Loucy (cell line): ENCODE measurements around the gene DDX6.
"Not testable (repeated sequence)": the region's sequence is repeated elsewhere in the genome, so short reads cannot be mapped to it uniquely, and the experiment has no call there.

Experiments used
- H2AFZ ChIP-seq: fragments of 200-600 bp; sonication (generic); 2 replicates; pipeline ENCODE4 v1.6.0; 2016; ENCODE audit warnings: antibody characterized with exemption, mild to moderate bottlenecking, low read length, moderate library complexity
- H3F3A ChIP-seq: fragments of 200-600 bp; 2 replicates; pipeline ENCODE4 v1.6.0; 2016; ENCODE audit warnings: antibody characterized with exemption, low read depth, mild to moderate bottlenecking
- H3K27me3 ChIP-seq: fragments of 200-600 bp; sonication (generic); 2 replicates; pipeline ENCODE4 v1.6.1; 2014; ENCODE audit warnings: low read length, mild to moderate bottlenecking; ENCODE audit not compliant: insufficient read depth, poor library complexity, severe bottlenecking
- H3K36me3 ChIP-seq: fragments of 200-600 bp; sonication (generic); 2 replicates; pipeline ENCODE4 v1.6.1; 2016; ENCODE audit warnings: low read length; ENCODE audit not compliant: insufficient read depth
- H3K4me1 ChIP-seq: fragments of 200-600 bp; sonication (generic); 2 replicates; pipeline ENCODE4 v1.5.1; 2014; ENCODE audit warnings: low read length, mild to moderate bottlenecking; ENCODE audit not compliant: insufficient read depth, poor library complexity, severe bottlenecking
- H3K4me2 ChIP-seq: fragments of 200-600 bp; sonication (generic); 2 replicates; pipeline ENCODE4 v1.6.0; 2014; ENCODE audit warnings: antibody characterized with exemption, low read length, low read depth, mild to moderate bottlenecking; ENCODE audit not compliant: poor library complexity, severe bottlenecking
- H3K4me3 ChIP-seq: fragments of 200-600 bp; sonication (generic); 2 replicates; pipeline ENCODE4 v1.5.1; 2014; ENCODE audit warnings: low read length, mild to moderate bottlenecking, mixed read lengths; ENCODE audit not compliant: poor library complexity, severe bottlenecking
- H3K79me2 ChIP-seq: fragments of 200-600 bp; sonication (generic); 2 replicates; pipeline ENCODE4 v1.6.1; 2014; ENCODE audit warnings: low read length; ENCODE audit not compliant: insufficient read depth
- H3K9ac ChIP-seq: fragments of 200-600 bp; sonication (generic); 2 replicates; pipeline ENCODE4 v1.6.0; 2014; ENCODE audit warnings: mild to moderate bottlenecking, low read depth, low read length, moderate library complexity; ENCODE audit not compliant: poor library complexity, severe bottlenecking
- H3K9me2 ChIP-seq: fragments of 200-600 bp; sonication (generic); replicated peaks from 2 replicates; pipeline ENCODE4 v1.6.1; 2016; ENCODE audit warnings: low read depth, low read length, mixed read lengths
- H3K9me3 ChIP-seq: fragments of 200-600 bp; sonication (generic); 2 replicates; pipeline ENCODE4 v1.6.1; 2014; ENCODE audit warnings: mild to moderate bottlenecking, antibody characterized with exemption, low read length, low read depth; ENCODE audit not compliant: insufficient read depth
- H4K20me1 ChIP-seq: fragments of 200-600 bp; sonication (generic); 2 replicates; pipeline ENCODE4 v1.6.0; 2014; ENCODE audit warnings: antibody characterized with exemption, low read length, mild to moderate bottlenecking; ENCODE audit not compliant: insufficient read depth, poor library complexity, severe bottlenecking
- EZH2phosphoT487 ChIP-seq: fragments of 200-600 bp; IDR thresholded peaks from 2 replicates; pipeline ENCODE4 v1.6.1; 2018; ENCODE audit warnings: antibody characterized with exemption, mild to moderate bottlenecking, moderate library complexity, borderline replicate concordance
- TF ChIP-seq, protein P1 (sequence below): fragments of 200-600 bp; sonication (generic); conservative IDR thresholded peaks from 2 replicates; pipeline ENCODE4 v1.5.1; 2014; ENCODE audit warnings: mild to moderate bottlenecking, antibody characterized with exemption, low read length

The DDX6 gene

DNA sequence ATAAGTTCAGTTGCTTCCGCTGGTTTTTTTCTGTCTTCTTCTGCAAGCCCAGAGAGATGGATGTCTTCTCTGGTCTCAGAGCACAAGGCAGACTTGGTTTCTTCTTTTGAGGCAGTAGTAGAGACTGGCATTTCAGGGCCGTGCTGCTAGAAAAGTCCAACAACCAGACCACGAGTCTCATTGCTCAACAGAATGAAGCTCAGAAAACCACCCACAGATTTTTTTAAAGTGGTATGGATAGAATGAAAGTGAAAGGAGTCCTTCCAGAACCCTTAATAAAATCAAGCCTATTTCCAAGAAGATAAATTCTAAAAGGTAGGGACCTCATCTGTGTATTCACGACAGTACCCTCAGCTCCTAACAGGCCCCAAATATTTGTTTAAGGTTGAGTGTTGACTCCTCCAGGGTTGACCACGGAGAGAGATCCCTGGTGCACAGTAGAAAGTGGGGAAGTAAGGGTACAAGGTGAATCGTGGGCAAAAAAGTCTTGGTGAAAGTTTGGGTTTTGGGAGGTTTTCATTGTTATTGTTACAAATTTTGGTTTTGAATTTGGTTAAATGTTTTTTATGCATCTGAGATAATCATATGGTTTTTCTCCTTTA lies 43.6 kb upstream of the DDX6 start:
- H3K9ac ChIP-seq = no peak overlapping the region
- H3K27me3 ChIP-seq = no peaks in the 10 kb centered on the region
- no peaks in the 10 kb centered on the region for H3K9me2 ChIP-seq
- H4K20me1 ChIP-seq = no peaks in the 10 kb centered on the region
- no peak overlapping the region for H3K4me2 ChIP-seq
- no peaks in the 10 kb centered on the region for H3K4me1 ChIP-seq
- no peaks in the 10 kb centered on the region for H3K36me3 ChIP-seq
- no peaks in the 10 kb centered on the region for H3K79me2 ChIP-seq
- H3F3A ChIP-seq = no peaks in the 10 kb centered on the region
- H2AFZ ChIP-seq = no peak overlapping the region
- H3K9me3 ChIP-seq = no peaks in the 10 kb centered on the region
- H3K4me3 ChIP-seq = no peak overlapping the region
- TF ChIP-seq EZH2phosphoT487 = no peak
- TF ChIP-seq, protein P1, sequence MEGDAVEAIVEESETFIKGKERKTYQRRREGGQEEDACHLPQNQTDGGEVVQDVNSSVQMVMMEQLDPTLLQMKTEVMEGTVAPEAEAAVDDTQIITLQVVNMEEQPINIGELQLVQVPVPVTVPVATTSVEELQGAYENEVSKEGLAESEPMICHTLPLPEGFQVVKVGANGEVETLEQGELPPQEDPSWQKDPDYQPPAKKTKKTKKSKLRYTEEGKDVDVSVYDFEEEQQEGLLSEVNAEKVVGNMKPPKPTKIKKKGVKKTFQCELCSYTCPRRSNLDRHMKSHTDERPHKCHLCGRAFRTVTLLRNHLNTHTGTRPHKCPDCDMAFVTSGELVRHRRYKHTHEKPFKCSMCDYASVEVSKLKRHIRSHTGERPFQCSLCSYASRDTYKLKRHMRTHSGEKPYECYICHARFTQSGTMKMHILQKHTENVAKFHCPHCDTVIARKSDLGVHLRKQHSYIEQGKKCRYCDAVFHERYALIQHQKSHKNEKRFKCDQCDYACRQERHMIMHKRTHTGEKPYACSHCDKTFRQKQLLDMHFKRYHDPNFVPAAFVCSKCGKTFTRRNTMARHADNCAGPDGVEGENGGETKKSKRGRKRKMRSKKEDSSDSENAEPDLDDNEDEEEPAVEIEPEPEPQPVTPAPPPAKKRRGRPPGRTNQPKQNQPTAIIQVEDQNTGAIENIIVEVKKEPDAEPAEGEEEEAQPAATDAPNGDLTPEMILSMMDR = no peak

DNA sequence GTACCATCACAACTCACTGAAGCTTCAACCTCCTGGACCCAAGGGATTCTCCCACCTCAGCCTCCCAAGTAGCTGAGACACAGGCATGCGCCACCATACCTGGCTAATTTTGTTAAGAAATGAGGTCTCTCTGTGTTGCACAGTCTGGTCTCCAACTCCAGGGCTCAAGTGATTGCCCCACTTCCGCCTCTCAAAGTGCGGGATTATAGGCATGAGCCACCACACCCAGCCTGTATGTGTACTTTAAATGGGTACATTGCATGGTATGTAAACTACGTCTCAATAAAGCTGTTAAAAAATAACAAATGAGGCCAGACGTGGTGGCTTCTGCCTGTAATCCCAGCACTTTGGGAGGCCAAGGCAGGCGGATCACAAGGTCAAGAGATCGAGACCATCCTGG lies 36.2 kb upstream of the DDX6 start:
- Histone ChIP-seq H3K9ac (no peak overlapping the region), H3K9me3 (no peaks in the 10 kb centered on the region), H3K9me2 (no peaks in the 10 kb centered on the region), H3K4me2 (no peak overlapping the region), H3F3A (no peaks in the 10 kb centered on the region), H3K4me1 (no peaks in the 10 kb centered on the region), H3K4me3 (no peak overlapping the region), H4K20me1 (no peaks in the 10 kb centered on the region), H3K79me2 (no peaks in the 10 kb centered on the region), H2AFZ (no peak overlapping the region; the same call in 1 of the 2 replicates), H3K27me3 (no peaks in the 10 kb centered on the region), H3K36me3 (no peaks in the 10 kb centered on the region)
- TF ChIP-seq EZH2phosphoT487 = no peak
- TF ChIP-seq, protein P1 = no peak

DNA sequence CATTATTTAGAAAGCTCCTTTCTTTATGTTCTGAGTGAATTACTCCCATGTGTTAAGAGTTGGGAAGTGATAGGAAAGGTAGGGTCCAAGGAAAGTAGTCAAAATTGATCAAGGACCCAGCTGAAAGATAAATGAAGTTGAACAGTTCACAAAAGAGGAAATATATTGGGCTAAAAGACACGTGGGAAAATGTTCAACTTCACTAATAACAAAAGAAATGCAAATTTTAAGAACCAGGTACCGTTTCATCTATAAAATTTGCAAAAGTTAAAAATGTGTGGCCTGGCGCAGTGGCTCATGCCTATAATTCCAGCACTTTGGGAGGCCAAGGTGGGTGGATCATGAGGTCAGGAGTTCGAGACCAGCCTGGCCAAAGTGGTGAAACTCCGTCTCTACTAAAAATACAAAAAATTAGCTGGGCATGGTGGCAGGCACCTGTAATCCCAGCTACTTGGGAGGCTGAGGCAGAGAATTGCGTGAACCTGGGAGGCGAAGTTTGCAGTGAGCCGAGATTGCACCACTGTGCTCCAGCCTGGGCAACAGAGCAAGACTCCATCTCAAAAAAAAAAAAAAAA lies 32.1 kb upstream of the DDX6 start:
- not testable (repeated sequence) for H3K4me3 ChIP-seq, H3K27me3 ChIP-seq, H3K9me2 ChIP-seq, H4K20me1 ChIP-seq, H3K4me2 ChIP-seq, H3K79me2 ChIP-seq, H3K4me1 ChIP-seq, H3K9ac ChIP-seq, H2AFZ ChIP-seq, H3F3A ChIP-seq, H3K36me3 ChIP-seq, H3K9me3 ChIP-seq
